Measurements from ENCODE around the gene FN1. TPM values are rescaled to one million over a fixed set of nuclear protein-coding genes. Genes with fewer than 3 reads are reported as not detected.

FN1 gene
- total and polyA plus RNA-seq, 2 of the 8 experiments (the other 6 are each of a cell fraction or from before 2014, with no cell fraction given) = 42.9 to 109 TPM

GRCh38 chr2:215379039-215379438 is 56.8 kb downstream of the FN1 start:
- H3K4me1 ChIP-seq (replicated peaks in 1 of 4; ENCODE audit: control insufficient read depth in 3 of 4, insufficient read depth in 4 of 4, low read length in 3 of 4) = no peaks in the 10 kb centered on the region
- H2BK5ac ChIP-seq (ENCODE audit: low read depth, low read length) = no peak overlapping the region
- no peak overlapping the region for H2BK120ac ChIP-seq (replicated peaks; ENCODE audit: low read depth, low read length)
- H3K79me2 ChIP-seq (ENCODE audit: control insufficient read depth in 1 of 2, insufficient read depth in 2 of 2, low read length in 2 of 2) = no peaks in the 10 kb centered on the region
- no peak overlapping the region for H3K4me3 ChIP-seq (ENCODE audit: extremely low read depth in 1 of 4, insufficient read depth in 2 of 4, low read depth in 3 of 4, low read length in 4 of 4)
- H3K4ac ChIP-seq (replicated peaks; ENCODE audit: insufficient read length, low read depth, low read length) = no peak overlapping the region
- H3K56ac ChIP-seq (replicated peaks; ENCODE audit: insufficient read length, low read depth, low read length) = no peak overlapping the region
- H3K79me1 ChIP-seq (ENCODE audit: low read depth, low read length) = no peaks in the 10 kb centered on the region
- CTCF ChIA-PET (ENCODE audit: partially characterized antibody) = interaction anchor here (0.8 kb wide), 1 partner anchor 17 kb away, joined by 3 read pairs; no protein-coding TSS in a partner anchor
- POLR2A ChIA-PET (ENCODE audit: partially characterized antibody) = no interaction called here
- no peak overlapping the region for H3K4me2 ChIP-seq (ENCODE audit: insufficient read depth in 1 of 2, low read depth in 2 of 2, low read length in 2 of 2)
- no peak overlapping the region for H3K18ac ChIP-seq (ENCODE audit: extremely low read depth, low read length)
- no peak overlapping the region for H3K27ac ChIP-seq (ENCODE audit: low read depth, low read length)
- no peak overlapping the region for H2BK20ac ChIP-seq (ENCODE audit: low read length)
- H4K20me1 ChIP-seq (replicated peaks in 1 of 2; ENCODE audit: control insufficient read depth in 1 of 2, insufficient read depth in 2 of 2, low read length in 2 of 2) = peaks cover 0 to 2% of the 10 kb centered on the region in 2 experiments
- H3K27me3 ChIP-seq (replicated peaks in 1 of 4; ENCODE audit: control insufficient read depth in 3 of 4, extremely low read depth in 1 of 4, insufficient read depth in 3 of 4, low read length in 3 of 4) = no peaks in the 10 kb centered on the region
- TF ChIP-seq ZNF274 (IDR thresholded peaks at IDR 0.05; ENCODE audit: borderline replicate concordance, extremely low read depth, low read length) (no peak), GABPA (IDR thresholded peaks at IDR 0.05; ENCODE audit: borderline replicate concordance, insufficient read depth, low read length) (no peak), MAX (IDR thresholded peaks at IDR 0.05) (no peak), POU5F1 (IDR thresholded peaks at IDR 0.05; ENCODE audit: low read depth, low read length) (no peak), CBX5 (IDR thresholded peaks at IDR 0.05; ENCODE audit: low read depth, low read length) (no peak), RXRA (IDR thresholded peaks at IDR 0.05; ENCODE audit: insufficient read depth, low read depth, low read length) (no peak), PHF8 (conservative IDR thresholded peaks at IDR 0.05; ENCODE audit: low read depth, low read length) (no peak), SUZ12 (IDR thresholded peaks at IDR 0.05; ENCODE audit: low read length) (no peak), TEAD4 (IDR thresholded peaks at IDR 0.05; ENCODE audit: low read depth, low read length) (no peak), YY1 (IDR thresholded peaks at IDR 0.05; ENCODE audit: low read depth, low read length) (no peak), SRF (IDR thresholded peaks at IDR 0.05; ENCODE audit: low read depth, low read length) (no peak), SP1 (IDR thresholded peaks at IDR 0.05; ENCODE audit: low read depth, low read length) (no peak)
- no peak overlapping the region for H3K9ac ChIP-seq (replicated peaks in 1 of 4; ENCODE audit: extremely low read depth in 1 of 4, low read depth in 3 of 4, low read length in 3 of 4)
- DNase-seq (ENCODE audit: low read depth in 1 of 2, low spot score in 2 of 2) (no peak), FAIRE-seq (no peak)
- no peak overlapping the region for H2BK12ac ChIP-seq (ENCODE audit: low read depth, low read length)
- no peak overlapping the region for H4K5ac ChIP-seq (ENCODE audit: insufficient read length, low read depth, low read length)
- 87% methylated on average over 7 of the region's 7 CpGs; no CpG with 5 or more reads in 1 of the 2 experiments for WGBS, 2 experiments (ENCODE audit: extremely low coverage in 1 of 2, insufficient coverage in 1 of 2, insufficient read length in 1 of 2, insufficient replicate concordance in 2 of 2, low coverage in 1 of 2, low lambda C conversion rate in 2 of 2, missing lambda C conversion rate in 1 of 2)
- no peaks in the 10 kb centered on the region for H3K23me2 ChIP-seq (ENCODE audit: low read depth, low read length)
- H2AFZ ChIP-seq (ENCODE audit: low read length) = no peak overlapping the region
- no peak overlapping the region for H4K91ac ChIP-seq (replicated peaks; ENCODE audit: insufficient read length, low read length)
- H4K8ac ChIP-seq (ENCODE audit: extremely low read depth, insufficient read depth, low read length) = no peak overlapping the region; the same call in 1 of the 2 replicates
- no peak overlapping the region for H3K14ac ChIP-seq (ENCODE audit: insufficient read length)
- no peak overlapping the region for H2AK5ac ChIP-seq (ENCODE audit: low read depth, low read length)
- H2BK15ac ChIP-seq (ENCODE audit: low read length) = no peak overlapping the region
- H3K36me3 ChIP-seq (ENCODE audit: control insufficient read depth in 2 of 4, insufficient read depth in 4 of 4, low read length in 3 of 4) = peaks cover 3 to 28% (median 17%) of the 10 kb centered on the region in 4 experiments; a peak in 5 of 8 replicates
- H3K9me3 ChIP-seq (ENCODE audit: insufficient read depth in 2 of 2, low read depth in 1 of 2, low read length in 1 of 2) = no peaks in the 10 kb centered on the region
- H3K23ac ChIP-seq (ENCODE audit: insufficient read length) = no peak overlapping the region
